ENCODE results near the gene NPLOC4.

The NPLOC4 gene

DNA sequence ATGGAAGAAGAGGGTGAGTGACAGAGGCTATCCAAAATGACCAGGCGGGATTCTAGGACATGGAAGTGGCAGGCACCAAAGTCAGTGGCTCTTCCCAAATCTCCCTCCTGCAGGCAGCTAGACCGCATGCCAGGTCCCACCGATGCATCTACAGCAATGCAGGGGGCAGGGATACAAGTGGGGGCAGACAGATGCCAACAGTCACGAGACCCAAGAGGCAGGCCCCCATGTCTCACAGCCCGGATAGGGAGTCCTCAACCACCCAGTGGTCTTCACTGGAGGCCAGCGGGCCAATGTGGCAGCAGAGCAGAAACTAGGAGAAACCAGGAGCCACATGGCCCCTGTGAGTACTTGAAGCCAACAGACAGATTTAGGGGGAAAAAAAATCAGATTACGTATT lies 20.0 kb downstream of the NPLOC4 start:
- TF ChIP-seq TAF1 (IDR thresholded peaks at IDR 0.05; ENCODE audit: borderline replicate concordance, low read depth, low read length): no peak
- TF ChIP-seq POLR2A (IDR thresholded peaks at IDR 0.05; ENCODE audit: low read depth, low read length): no peak
- TF ChIP-seq POLR2AphosphoS5 (IDR thresholded peaks at IDR 0.05; ENCODE audit: low read depth, low read length): no peak
- FAIRE-seq: no peak
- no peak for DNase-seq (ENCODE audit: insufficient read length)

DNA sequence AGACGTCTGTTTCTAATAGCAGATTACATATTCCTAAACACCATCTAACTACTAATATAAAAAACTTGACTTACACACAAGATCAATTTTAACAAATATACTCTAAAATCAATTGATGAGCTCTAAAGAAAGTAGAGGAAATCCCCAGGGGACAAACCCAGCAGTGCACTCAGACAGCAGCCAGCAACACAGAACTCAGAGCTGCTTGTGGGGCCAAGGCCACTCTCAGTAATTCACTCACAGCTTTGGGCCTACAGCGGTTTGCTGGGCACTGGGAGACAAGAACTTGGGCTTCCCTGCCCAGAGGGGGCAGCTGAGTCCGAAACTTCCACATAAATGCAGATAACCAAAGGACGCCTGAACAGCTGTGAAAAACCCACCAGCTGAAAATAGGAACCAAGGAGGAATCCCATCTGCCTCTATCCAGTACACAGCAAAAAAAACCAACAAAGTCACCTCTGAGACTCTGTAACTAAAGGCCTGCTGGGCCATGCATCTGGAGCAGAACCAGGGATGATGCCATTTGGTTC lies 21.4 kb downstream of the NPLOC4 start:
- no peak for FAIRE-seq
- DNase-seq (ENCODE audit: insufficient read length): no peak
- TF ChIP-seq TAF1 (IDR thresholded peaks at IDR 0.05; ENCODE audit: borderline replicate concordance, low read depth, low read length): no peak
- TF ChIP-seq POLR2AphosphoS5 (IDR thresholded peaks at IDR 0.05; ENCODE audit: low read depth, low read length): no peak
- TF ChIP-seq POLR2A (IDR thresholded peaks at IDR 0.05; ENCODE audit: low read depth, low read length): no peak

DNA sequence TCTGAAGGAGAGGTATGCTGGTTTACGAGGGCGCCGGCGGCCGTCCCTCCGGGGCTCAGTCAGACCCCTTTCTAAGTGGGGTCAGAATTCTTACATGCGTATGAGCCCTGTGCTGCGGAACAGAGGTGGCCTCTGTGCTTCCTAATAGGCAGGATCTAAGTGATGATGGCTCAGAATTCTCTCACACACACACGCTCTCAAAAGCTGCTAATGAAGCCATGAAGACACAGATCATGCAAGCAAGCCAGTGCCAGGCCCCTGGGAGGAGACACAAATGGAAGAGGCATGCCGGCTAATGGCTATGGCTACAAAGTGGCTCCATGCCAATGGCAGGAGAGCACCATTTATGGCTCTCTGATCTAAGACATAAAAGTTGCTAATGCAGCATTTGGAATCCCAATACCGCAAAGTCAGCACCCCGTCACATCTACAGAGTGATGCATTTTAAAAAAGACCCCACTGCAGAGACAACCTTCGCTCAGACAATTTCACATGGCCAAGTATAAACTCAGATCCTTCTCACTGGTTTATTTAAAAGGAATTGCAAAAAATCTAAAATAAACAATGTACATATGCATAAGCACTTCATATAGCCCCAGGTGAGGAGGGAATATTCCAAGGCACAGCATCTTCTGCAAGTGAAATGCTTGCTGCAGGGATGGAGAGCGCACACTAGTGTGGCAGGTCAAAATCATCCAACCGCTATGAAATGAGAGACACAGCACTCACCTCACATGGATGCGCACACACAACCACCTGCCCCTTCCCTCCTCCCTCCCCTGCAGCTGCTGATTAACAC lies 24.5 kb downstream of the NPLOC4 start:
- TF ChIP-seq POLR2AphosphoS5 (IDR thresholded peaks at IDR 0.05; ENCODE audit: low read depth, low read length): no peak
- no peak for FAIRE-seq
- no peak for DNase-seq (ENCODE audit: insufficient read length)

DNA sequence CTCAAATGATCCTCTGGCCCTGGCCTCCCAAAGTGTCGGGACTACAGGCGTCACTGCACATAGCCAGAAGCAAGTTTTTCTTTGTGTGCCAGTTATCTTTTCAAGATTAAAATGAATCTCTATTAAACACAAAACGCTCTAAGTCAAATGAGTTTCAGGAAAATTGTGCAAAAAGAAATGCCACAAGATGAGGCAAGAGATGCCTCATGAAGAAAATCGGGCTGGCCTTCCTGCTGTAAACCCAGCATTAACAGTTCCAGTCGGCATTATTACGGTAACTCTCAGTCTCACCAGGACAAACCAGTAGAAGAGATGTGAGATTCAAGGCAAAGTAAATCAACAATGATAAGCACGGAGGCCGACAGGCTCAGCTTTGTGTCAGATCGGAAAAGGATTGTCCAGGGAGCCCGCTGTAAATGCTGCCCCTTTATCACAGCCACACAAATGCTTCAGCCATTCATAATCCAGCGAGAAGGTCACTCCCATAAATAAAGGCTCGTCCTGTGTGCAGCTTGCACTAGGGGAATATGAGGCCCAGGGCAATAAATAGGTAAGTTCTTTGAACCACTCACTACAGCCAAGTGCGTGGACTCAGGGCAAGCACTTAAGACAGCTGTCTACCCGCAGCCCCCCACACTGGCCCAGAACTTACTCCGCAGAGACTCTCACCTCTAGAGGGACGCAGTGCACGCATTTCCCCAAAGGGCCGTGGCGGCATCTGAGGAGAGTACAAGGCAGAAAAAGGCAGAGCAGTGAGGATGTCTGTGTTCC lies 27.2 kb downstream of the NPLOC4 start:
- DNase-seq (ENCODE audit: insufficient read length): no peak
- TF ChIP-seq POLR2A (IDR thresholded peaks at IDR 0.05; ENCODE audit: low read depth, low read length) (no peak), POLR2AphosphoS5 (IDR thresholded peaks at IDR 0.05; ENCODE audit: low read depth, low read length) (no peak), TAF1 (IDR thresholded peaks at IDR 0.05; ENCODE audit: borderline replicate concordance, low read depth, low read length) (no peak)
- no peak for FAIRE-seq

DNA sequence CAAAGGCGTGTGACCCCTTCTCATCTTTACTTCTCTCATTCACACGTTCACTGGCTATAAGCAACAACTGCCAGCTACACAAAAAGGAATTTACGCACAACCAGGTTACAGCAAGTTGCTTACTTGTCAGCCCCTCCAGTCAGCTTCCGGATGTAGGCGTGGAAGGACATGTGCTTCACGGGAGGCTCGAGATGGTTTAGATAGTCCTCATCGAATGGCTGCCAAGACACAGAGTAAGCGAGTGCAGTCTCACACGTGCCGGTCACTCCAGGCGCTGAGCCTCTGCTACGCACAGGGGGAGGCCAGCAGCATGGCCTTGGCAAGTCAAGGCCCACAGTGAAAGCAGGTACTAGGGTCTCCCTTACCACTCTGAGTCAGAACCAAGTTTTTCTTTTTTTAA lies 28.3 kb downstream of the NPLOC4 start:
- FAIRE-seq (no peak), DNase-seq (ENCODE audit: insufficient read length) (no peak)
- TF ChIP-seq POLR2AphosphoS5 (IDR thresholded peaks at IDR 0.05; ENCODE audit: low read depth, low read length): no peak
- no peak for TF ChIP-seq POLR2A (IDR thresholded peaks at IDR 0.05; ENCODE audit: low read depth, low read length)
- TF ChIP-seq TAF1 (IDR thresholded peaks at IDR 0.05; ENCODE audit: borderline replicate concordance, low read depth, low read length): no peak

DNA sequence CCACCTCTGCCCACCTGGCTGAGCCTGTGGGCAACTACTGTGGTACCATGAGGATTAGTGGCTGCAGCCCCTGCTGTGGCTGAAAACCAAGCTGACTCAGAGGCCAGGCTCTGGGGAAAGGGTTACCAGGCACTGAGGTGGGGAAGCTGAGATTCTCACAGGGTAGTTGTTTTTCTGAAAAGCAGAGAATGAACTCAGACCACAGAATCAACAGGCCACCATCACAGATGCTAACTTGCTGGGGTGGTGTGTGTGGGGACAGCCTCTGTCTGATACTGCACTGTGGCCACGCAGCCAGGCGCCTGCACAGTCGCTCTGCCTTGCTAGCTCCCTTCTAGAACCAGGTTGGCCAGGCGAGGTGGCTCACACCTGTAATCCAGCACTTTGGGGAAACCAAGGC lies 28.8 kb downstream of the NPLOC4 start:
- TF ChIP-seq POLR2AphosphoS5 (IDR thresholded peaks at IDR 0.05; ENCODE audit: low read depth, low read length) (no peak), POLR2A (IDR thresholded peaks at IDR 0.05; ENCODE audit: low read depth, low read length) (no peak), TAF1 (IDR thresholded peaks at IDR 0.05; ENCODE audit: borderline replicate concordance, low read depth, low read length) (no peak)
- FAIRE-seq (no peak), DNase-seq (ENCODE audit: insufficient read length) (no peak)

DNA sequence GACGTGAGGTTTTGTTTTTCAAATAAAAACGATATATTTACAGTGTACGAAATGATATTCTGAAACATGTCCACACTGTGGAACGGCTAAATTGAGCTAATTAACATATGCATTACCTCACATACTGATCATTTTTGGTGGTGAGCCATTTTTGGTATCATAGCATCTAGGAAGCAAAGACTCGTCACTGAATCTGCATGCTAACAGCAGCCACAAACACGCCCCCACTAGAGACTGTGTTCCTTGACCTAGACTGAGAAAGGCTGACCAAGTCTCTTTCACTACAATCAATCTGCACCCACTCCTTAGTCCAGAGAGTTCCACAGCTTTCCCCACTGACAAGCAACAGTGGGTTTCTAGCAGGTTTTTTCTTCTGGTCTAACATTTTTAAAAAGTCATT lies 29.5 kb downstream of the NPLOC4 start:
- TF ChIP-seq TAF1 (IDR thresholded peaks at IDR 0.05; ENCODE audit: borderline replicate concordance, low read depth, low read length) (no peak), POLR2AphosphoS5 (IDR thresholded peaks at IDR 0.05; ENCODE audit: low read depth, low read length) (no peak), POLR2A (IDR thresholded peaks at IDR 0.05; ENCODE audit: low read depth, low read length) (no peak)
- DNase-seq (ENCODE audit: insufficient read length) (no peak), FAIRE-seq (no peak)

DNA sequence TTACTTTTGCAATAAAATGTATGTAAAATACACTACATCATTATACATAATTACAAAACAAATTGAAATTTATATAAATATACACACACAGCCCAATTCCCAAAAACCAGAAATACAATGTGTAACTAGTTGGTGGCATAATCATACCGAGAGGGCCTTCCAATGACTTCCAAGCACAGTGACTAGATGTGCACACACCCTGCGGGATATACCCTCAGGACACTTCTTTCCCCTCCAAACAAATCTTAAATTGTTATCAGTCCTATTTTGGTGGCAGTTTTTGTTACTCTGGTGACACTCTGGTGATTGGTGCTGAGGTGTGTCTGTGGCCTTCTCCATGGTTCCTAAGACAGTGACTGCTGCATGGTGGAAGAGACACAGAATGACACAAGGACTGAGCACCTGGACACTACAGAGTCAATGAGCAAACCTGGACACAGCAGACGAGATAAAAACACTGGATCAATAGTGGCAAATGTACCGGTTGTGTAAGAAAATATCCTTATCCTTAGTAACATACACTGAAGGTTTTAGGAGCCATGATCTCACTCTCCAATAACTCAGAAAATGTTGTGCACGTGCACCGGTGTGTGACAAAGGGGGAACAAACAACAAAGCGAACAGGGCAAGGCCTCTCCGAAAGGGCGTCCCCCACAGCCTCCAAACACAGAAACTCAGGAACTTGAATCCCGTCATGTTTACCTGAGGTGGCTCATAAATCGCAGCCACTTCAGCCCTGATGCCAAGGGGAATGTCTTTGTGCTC lies 32.9 kb downstream of the NPLOC4 start:
- TF ChIP-seq TAF1 (IDR thresholded peaks at IDR 0.05; ENCODE audit: borderline replicate concordance, low read depth, low read length) (no peak), POLR2A (IDR thresholded peaks at IDR 0.05; ENCODE audit: low read depth, low read length) (no peak), POLR2AphosphoS5 (IDR thresholded peaks at IDR 0.05; ENCODE audit: low read depth, low read length) (no peak)
- no peak for DNase-seq (ENCODE audit: insufficient read length)
- no peak for FAIRE-seq

DNA sequence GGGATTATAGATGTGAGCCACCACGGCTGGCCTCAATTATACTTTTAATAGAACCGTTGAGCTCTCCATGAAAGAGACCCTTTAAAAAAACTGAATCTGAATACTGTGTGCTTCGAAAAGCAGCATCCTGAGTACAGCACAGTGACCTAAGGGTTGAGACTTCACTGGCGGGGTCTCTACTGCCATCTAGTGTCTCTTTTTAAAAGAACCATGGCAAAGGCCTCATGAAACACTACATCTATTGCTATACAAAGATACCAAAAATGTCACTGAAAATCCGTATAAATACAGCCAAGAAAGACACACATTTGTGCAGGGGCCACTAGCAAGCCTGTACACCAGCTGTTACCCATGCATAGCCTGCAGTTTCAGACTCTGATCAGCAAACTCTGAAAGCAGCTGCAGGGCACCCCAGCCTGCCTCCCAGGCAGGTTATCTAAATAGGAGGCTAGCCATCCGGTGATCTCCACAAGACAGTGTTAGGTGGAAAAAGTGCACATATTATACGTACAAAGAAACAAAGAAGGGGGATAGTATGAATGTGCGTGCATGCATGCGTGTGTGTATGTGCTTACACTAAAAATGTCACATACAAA lies 35.3 kb downstream of the NPLOC4 start:
- TF ChIP-seq POLR2A (IDR thresholded peaks at IDR 0.05; ENCODE audit: low read depth, low read length): no peak
- no peak for TF ChIP-seq TAF1 (IDR thresholded peaks at IDR 0.05; ENCODE audit: borderline replicate concordance, low read depth, low read length)
- TF ChIP-seq POLR2AphosphoS5 (IDR thresholded peaks at IDR 0.05; ENCODE audit: low read depth, low read length): no peak
- no peak for DNase-seq (ENCODE audit: insufficient read length)
- peak; percentile 88 for FAIRE-seq

DNA sequence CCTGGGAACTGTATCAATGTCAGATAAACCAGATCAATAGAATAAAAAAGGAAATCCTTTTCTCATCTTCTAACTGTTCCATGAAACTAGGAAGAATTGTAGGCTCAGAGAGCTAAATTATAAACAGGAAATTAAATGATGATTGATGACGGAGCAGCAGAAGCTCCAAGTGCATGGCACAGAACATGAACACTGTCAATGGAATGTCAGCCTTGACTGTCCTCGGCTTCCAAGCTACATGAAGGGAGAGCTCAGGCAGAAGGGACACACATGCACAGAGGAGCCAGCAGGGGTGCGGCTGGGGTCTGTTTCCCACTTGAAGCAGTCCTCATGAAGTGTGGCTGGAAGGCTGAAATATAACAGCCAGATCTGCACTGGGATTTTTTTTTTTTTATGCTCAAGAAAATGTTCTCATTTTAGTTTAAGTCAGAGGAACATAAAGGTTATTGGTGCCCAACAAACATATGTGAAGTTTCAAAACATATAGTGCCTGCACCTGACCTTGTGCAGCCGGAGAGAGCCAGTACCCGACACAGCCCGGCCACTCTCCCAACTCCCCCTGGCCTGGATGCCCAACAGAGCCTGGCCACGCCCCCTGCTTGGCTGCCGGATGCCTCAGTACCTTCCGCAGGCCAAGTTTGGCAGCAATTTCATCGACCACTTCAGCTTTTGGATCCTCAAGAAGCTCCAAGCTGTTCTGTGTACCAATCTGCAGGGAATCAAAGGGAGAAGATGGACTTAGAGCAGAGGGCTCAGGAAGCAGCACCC lies 37.0 kb downstream of the NPLOC4 start:
- TF ChIP-seq TAF1 (IDR thresholded peaks at IDR 0.05; ENCODE audit: borderline replicate concordance, low read depth, low read length) (no peak), POLR2AphosphoS5 (IDR thresholded peaks at IDR 0.05; ENCODE audit: low read depth, low read length) (no peak), POLR2A (IDR thresholded peaks at IDR 0.05; ENCODE audit: low read depth, low read length) (no peak)
- DNase-seq (ENCODE audit: insufficient read length) (no peak), FAIRE-seq (no peak)
